Left hindlimb (tissue), 1 donor: ENCODE data around the gene FHAD1.
"Not testable (repeated sequence)": the region's sequence is repeated elsewhere in the genome, so short reads cannot be mapped to it uniquely, and the experiment has no call there.

Experiments used
- DNase-seq: peaks from one replicate; pipeline ENCODE4 v3.0.0-alpha.2; 2018

The FHAD1 gene

DNA sequence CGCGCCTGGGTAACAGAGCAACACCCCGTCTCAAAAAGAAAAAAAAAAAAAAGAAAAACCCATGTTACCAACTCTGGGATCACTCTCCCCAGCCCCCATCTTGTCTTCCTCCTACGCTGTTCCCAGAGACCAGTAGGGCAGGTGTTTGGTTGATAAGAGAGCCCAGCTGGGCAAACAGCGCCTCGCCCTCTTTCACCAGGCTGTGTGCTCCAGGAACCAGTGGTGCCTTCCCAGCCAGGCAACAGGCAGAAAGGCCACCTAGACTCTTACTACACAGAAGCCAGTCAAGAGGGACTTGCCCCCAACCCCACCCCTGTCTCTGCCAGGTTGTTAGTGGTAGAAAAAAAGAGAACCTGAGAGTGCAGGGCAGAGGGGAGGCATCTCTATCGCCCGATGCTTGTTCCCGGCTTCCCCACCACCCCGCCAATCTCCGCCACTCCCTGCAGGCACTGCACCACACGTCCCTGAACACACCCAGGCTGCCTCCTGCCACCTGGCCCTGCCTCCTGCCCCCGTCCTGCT, 177.2 kb downstream of the FHAD1 start:
- no peak for DNase-seq

DNA sequence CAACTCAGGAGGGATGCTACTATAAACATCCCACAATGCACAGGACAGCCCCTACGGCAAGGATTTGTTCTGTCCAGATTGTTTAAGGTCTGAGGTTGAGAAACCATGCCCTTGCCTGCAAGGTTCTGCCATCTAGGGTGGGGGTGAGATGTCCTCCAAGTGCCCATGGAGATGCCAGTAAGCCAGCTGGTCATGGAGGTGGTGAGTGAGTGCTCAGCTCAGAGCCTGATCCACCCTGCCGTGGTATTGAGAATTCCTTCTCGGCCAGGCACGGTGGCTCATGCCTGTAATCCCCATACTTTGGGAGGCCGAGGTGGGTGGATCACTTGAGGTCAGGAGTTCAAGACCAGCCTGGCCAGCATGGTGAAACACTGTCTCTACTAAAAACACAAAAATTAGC, 178.0 kb downstream of the FHAD1 start:
- DNase-seq, result no peak

DNA sequence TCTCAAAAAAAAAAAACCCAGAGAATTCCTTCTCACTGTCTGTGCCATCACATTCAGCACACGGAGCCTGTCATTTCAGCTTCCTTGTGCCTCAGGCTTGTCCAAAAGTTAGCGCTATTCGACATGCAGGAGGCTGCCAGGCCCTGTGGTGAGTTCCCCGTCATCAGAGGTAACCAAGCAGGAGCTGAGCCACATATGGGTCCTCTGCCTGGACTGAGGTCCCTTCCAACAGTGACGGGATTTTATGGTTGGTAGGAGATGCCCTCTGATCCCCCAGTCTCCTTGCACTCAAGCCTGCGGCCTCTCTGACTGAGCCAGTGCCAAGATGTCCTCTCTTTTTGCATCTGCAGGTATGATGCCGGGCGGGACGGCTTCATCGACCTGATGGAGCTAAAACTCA, 178.5 kb downstream of the FHAD1 start:
- DNase-seq, result no peak

DNA sequence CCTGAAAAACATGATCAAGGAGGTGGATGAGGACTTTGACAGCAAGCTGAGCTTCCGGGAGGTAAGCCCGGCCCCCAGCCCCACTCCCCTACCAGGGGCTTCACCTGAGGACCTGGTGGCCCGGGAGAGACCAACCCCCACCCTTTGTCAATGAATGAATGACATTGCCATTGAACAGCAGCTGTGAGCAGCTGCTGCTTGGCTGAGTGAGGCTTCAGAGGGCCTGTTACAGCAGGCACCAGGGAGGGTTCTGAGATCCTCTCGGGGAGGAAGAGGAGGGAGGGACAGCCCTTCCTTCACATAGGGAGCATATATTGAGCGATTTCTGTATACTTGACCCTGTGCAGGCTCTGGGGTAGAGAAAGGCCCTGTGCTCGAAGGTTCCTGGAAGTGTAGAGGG, 178.9 kb downstream of the FHAD1 start:
- no peak for DNase-seq

DNA sequence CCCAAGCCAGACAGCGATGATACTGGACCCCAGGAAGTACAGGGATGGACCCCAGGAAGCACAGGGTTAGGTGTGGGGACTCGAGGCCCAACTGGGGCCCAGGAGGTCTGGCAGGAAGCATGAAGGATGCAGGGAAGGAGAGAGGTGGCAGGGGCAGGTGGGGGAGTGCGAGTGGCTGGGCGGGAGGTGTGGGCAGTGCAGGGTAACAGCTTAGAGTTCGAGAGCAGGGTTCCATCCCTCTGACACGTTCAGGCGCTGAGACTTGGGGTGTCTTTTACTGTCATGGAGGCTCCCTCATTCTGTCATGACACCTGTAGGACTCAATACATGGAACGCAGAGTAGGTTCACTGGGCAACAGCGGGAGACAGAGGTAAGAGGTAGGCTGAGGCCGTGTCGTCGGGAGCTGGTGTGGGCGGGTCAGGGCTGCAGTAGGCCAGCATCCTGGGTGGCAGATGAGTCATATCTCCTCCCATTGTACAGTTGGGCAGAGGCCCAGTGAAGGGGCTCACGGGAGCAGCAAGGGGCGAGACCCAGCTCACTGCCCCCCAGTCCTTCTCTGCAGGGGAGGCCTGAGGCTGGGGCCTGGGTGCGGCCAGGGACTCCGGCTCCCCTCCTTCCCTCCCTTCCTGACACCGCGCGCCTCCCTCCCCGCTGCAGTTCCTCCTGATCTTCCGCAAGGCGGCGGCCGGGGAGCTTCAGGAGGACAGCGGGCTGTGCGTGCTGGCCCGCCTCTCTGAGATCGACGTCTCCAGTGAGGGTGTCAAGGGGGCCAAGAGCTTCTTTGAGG, 179.7 kb downstream of the FHAD1 start:
- peak; percentile 30 for DNase-seq

DNA sequence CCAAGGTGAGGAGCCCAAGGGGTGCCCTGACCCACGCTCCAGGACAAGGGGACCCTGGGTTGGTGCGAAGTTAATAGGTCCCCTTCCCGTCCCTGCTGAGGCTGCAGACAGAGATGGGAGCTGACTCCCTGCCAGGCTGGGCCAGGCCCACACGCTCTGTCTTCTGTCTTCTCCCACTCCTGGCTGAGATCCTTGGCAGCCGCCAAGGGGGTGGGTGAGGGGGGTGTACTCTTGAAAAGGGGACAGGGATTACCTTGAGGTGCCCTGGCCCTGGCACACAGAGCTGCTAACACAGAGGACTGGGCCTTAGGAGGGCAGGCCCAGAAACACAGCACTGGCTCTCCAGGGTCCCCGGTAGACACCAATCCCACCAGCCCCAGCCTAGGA, 180.2 kb downstream of the FHAD1 start:
- peak; percentile 18 for DNase-seq

DNA sequence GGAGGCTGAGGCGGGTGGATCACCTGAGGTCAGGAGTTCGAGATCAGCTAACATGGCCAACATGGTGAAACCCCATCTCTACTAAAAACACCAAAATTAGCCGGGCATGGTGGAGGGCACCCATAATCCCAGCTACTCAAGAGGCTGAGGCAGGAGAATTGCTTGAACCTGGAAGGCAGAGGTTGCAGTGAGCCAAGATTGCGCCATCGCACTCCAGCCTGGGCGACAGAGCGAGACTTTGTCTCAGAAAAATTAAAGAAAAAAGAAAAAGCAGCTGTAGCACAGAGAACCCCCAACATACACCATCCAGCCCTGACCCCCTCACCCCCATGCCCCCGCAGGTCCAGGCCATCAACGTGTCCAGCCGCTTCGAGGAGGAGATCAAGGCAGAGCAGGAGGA, 181.2 kb downstream of the FHAD1 start:
- DNase-seq, result not testable (repeated sequence)

DNA sequence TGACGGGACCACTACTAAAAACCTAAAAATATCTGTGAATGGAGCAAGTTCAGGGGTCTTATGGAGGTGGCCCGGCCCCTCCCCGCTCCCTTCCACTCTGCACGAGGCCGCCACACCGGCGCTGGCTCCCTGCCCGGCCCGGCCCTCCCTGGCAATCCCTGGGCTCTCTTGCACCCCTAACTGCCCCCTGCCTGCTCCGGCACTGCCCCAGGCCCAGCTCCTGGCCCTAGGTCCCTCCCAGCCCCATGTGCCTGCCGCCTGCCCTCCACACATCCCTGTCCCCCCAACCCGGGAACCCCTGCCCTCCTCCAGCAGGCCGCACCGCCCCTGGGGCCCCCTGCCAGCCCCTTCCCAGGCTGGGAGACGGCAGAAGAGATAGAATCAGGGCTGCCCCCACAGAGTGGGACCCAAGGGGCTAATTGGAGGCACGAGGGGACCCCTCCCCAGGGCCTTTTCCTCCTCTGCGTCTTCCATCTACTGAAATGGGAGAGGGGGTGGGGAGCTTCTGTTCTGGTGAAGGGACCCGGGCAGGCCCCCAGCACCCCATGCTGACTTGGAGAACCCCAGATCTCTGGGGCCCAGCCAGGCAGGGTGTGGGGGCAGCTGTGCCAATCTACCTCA, 181.9 kb downstream of the FHAD1 start:
- peak; percentile 32 for DNase-seq

DNA sequence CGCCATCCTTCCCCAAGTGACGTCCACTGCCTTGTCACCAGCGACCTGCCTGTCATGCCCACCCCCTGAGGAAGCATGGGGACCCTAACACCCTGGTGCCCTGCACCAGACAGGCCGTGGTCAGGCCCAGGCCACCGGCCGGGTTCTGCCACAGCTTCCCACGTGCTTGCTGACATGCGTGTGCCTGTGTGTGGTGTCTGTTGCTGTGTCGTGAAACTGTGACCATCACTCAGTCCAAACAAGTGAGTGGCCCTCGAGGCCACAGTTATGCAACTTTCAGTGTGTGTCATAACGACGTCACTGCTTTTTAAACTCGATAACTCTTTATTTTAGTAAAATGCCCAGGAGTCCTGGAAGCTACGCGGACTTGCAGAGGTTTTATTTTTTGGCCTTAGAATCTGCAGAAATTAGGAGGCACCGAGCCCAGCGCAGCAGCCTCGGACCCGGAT, 182.7 kb downstream of the FHAD1 start:
- DNase-seq, result peak; percentile 28

DNA sequence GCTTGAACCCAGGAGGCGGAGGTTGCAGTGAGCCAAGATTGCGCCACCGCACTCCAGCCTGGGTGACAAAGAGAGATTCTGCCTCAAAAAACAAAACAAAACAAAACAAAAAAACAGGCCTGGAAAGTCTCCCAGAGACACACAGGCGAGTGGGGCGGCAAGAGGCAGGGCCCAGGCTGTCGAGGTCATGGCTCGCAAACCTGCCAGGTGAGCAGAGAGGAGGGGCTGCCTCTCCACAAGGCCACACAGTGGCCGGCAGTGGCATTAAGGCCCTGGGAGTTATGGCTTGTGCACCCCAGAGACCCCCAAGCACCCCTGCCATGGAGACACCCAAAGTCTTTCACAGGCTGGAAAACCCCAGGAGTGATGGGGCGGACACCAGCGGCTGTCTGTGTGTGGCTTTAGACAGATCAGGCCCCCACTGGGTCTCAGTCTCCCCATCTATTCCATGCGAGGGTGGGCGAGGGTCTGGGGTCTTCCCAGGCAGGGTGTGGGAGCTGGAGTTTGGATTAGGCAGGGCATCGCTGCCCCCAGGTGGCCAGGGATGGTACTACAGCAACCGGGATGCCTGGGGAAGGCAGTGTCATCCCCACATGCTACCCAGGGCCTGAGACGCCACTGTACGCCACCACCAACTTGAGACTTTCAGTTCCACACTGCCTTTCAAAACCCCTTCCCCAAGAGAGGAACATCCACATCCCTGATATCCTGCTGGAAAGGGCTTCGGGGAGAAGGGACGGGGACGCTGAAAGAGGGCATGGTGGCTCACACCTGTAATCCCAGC, 184.0 kb downstream of the FHAD1 start:
- DNase-seq, result peak; percentile 74

DNA sequence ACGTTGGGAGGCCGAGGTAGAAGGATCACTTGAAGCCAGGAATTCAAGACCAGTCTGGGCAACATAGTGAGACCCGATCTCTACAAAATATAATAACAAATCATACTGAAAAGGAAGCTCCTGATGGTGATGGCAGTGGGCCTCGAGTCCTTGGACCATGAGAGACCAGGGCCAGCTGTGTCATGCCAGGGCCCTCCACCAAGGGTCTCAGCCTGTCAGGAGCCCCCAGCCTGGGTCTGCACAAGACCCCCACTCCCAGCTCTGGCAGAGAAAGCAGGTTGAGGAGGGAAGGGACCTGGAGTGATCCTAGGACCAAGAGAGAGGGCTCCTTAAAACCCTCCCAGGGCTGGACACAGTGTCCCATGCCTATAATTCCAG, 184.5 kb downstream of the FHAD1 start:
- no peak for DNase-seq

DNA sequence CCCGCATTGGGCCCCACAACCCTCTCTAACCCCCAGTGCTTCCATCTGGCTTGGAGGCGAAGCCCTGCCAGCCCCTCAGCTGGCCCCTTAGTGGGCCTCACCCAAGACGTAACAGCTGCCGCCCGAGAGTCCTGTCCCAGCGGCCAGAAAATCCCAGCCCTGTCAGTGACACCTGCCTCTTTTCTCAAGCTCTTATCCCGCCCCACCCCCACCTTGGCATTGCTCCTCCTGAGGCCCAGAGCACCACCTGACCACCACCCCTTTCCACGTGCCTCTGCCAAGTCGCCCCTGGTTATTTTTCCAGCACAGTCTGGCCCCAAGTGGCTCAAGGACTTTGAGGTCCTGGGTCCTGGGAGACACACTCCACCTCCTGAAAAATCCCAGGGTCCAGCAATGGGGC, 185.3 kb downstream of the FHAD1 start:
- DNase-seq, result peak; percentile 71

DNA sequence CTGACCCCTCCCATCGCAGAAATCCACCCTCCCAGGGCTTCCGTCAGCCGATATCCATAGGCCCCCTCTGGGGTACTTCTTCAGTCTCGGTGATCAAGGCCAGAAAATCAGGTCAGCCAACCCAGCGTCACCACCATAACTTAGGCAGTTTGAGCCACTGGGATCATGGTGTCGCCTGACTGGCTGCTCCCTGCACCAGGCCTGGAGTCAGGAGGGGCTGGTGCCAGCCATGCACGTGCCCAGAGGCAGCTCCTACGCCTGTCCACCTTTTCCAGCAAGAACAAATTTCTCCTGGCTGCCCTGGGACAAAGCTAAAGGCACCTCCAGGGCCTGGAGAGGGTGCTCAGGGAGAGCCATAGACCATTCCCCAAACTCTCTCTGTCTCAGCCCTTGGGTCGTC, 186.4 kb downstream of the FHAD1 start:
- no peak for DNase-seq

DNA sequence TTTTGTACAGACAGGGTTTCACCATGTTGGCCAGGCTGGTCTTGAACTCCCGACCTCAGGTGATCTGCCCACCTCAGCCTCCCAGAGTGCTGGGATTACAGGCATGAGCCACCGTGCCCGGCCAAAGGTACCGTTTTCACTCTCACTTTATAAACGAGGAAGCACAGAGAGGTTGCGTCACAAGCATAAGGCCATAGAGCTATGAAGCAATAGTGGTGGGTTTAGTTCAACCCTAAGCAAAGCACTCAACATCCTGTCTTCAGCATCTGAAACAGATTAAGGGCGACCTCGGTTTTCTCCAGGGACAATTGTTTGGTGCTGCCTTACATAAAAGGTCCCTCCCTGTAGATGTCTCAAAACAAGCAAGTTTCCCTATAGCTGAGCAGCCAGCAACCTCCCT, 187.7 kb downstream of the FHAD1 start:
- not testable (repeated sequence) for DNase-seq

DNA sequence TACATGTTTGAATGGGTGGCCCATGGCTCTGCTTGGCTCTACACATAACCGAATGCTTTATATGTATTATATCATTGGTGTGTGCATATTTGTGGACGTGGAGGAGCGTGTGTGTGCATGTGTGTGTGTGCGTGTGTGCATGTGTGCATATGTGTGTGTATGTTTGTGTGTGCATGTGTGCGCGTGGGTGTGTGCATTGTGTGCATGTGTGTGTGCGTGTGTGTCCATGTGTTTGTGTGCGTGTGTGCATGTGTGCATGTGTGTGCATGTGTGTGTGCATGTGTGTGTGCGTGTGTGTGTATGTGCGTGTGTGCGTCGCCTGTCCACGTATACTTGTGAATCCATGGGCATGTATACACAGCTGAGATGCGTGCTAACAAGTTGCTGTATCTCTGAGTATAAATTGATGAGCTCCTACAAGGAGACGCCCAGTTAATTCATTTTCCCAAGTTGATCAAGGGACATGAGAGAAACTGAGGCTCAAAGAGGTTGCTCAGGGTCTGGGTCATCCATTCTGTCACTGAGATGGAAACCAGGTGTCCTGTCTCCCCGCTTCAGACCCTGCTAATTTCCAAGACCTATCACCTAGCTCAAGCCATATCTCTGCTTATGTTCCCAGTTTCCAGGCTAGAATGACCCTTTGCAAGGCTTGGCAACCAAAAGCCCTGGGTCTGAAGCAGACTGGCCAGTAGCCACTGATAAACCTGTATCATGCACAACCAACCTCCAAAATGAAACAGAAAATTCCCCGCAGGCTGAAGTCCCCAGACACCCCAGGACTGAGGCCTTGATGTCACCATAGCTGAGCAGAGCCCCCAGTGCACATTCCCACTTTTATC, 188.4 kb downstream of the FHAD1 start:
- no peak for DNase-seq

DNA sequence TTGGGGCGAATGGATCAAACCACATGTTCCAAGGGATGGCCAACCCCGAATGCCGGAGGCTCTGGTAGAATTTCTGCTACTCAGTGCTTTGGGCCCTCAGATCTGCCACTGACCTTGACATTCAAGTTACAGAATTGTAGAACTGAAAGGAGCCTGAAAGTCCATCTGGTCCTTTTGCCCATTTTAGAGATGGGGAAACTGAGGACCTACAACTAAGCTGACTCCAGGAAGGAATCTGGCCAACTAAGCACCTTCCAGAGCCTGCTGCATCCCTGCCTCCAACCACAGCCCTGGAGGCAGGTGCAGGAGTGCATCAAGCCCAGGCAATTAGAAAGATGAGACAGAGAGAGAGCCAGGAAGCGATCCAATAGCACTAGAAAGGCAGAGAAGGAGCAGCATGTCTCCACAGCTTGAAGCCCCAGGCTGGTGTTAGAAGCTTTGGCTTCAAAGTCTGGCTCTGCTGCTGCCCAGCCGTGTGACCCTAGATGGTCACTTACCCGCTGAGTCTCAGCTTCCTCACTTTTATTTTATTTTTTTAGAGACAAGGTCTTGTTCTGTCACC, 189.9 kb downstream of the FHAD1 start:
- no peak for DNase-seq

DNA sequence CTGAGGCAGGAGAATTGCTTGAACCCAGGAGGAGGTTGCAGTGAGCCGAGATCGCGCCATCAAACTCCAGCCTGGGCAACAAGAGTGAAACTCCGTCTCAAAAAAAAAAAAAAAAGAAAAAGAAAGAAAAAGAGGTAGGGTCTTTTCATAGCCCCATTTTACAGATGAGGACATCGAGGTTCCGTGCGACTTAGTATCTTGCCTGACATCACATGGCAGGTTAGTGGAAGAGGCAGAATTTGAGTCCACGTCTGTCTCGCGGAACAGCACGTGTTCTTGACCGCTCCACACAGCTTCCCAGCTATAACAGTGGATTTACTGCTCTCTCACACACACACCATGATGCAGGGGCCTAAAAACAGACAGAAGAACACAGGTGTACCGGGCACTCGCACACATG, 192.3 kb downstream of the FHAD1 start:
- DNase-seq, result no peak

DNA sequence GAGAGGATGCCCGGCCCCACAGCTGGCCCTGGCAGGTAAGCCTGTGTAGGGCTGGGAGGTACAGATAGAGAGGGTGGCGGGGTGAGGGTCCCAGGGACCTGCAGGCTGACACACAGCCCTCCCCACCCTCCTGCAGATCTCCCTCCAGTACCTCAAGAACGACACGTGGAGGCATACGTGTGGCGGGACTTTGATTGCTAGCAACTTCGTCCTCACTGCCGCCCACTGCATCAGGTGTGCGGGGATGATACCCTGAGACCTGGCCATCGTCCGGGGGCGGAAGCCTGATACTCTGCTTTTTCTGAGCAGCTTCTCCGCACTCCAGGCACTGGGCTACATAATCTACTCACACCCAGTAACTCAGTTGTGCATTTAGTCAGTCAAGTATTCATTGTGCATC, 193.3 kb downstream of the FHAD1 start:
- no peak for DNase-seq

DNA sequence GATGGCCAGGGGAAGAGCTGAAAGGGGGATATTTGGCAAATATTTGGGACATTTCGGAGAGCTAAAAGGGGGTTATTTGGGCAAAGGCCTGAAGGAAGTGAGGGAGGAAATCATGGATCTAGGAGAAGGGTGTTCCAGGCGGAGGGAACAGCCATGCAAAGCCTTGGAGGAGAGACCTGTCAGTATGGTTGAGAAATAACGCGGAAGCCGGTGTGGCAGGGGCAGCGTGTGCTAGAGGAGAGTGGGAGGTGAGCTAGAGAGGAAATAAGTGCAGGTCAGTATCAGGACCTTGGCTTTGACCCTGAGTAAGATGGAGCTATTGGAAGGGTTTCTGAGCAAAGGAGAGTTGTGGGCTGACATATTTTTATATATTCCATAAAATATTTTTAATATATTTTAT, 194.2 kb downstream of the FHAD1 start:
- no peak for DNase-seq

DNA sequence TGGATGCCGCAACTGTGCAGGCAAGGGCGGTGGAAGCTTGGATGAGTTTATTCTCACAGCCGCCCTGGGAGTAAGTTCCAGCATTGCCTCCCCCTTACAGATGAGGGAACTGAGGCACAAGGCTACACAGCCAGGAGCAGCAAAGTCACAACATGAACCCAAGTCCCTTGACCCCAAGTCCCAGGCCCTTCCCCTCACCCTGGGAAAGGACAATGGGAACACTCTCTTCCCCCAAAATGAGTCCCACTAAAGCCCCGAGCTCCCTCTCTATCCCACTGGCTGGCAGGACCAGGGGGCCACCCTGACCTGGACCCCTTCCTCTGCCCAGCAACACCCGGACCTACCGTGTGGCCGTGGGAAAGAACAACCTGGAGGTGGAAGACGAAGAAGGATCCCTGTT, 195.1 kb downstream of the FHAD1 start:
- DNase-seq, result no peak

DNA sequence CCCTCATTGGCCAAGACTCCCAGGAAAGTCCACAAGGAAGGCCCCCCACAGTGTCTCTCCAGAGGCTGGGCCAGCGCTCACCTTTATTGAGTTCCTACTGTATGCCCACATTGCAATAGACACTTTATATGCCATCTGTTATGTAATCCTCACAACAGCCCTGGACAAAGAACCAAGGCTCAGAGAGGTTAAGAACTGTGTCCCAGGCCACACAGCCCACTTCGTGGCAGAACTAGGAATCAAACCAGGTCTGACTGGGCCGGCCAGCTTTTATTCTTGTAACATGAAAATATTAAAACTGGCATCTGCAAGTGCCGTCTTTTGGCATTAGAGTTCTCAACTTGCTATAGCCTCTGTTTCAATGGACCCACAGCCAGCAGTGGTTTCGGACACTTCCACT, 195.7 kb downstream of the FHAD1 start:
- no peak for DNase-seq

DNA sequence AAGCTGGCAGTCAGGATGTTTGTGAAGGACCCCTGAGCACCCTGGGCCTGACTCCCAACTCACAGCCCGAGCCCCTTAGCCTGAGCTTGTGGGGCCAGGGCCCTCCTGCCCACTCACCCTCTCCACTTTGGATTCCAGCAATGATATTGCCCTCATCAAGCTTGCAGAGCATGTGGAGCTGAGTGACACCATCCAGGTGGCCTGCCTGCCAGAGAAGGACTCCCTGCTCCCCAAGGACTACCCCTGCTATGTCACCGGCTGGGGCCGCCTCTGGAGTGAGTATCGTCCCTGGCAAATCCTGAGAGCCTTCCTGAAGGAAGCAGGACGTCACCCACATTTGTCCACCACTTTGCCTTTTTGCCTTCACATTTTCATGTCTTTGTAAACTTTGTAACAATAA, 196.3 kb downstream of the FHAD1 start:
- no peak for DNase-seq
